ENCODE measurements around the gene IQCK.
"Not testable (repeated sequence)": the region's sequence is repeated elsewhere in the genome, so short reads cannot be mapped to it uniquely, and the experiment has no call there.

IQCK gene

GRCh38 chr16:19717741-19718623 is at the start of gene IQCK, which contains the start of gene KNOP1:
Gene IQCK, plus strand, starts transcription at chr16:19718271. Its CDS starts 36 bp downstream, at chr16:19718307.
Gene KNOP1, minus strand, starts transcription at chr16:19718227. Its CDS starts 3,192 bp downstream, at chr16:19715035.
- peak; percentile 88 for DNase-seq (ENCODE audit: low read depth)

- no peak for DNase-seq (ENCODE audit: low read depth)
These were observed 45.7 kb upstream of the IQCK start for GRCh38 chr16:19672378-19672777.

GRCh38 chr16:19674485-19674884 is 43.6 kb upstream of the IQCK start:
- no peak for DNase-seq (ENCODE audit: low read depth)

- DNase-seq (ENCODE audit: low read depth): no peak
These were observed 40.7 kb upstream of the IQCK start for GRCh38 chr16:19677402-19677801.

GRCh38 chr16:19678804-19679203 is 39.3 kb upstream of the IQCK start:
- DNase-seq (ENCODE audit: low read depth): no peak

GRCh38 chr16:19679281-19679680 is 38.8 kb upstream of the IQCK start:
- not testable (repeated sequence) for DNase-seq (ENCODE audit: low read depth)

GRCh38 chr16:19680881-19681340 is 37.2 kb upstream of the IQCK start:
- DNase-seq (ENCODE audit: low read depth): no peak

- DNase-seq (ENCODE audit: low read depth): no peak
These were observed 36.4 kb upstream of the IQCK start for GRCh38 chr16:19681637-19682036.

- no peak for DNase-seq (ENCODE audit: low read depth)
These were observed 34.4 kb upstream of the IQCK start for GRCh38 chr16:19683453-19684236.

GRCh38 chr16:19685176-19685575 is 32.9 kb upstream of the IQCK start:
- no peak for DNase-seq (ENCODE audit: low read depth)

GRCh38 chr16:19687279-19687678 is 30.8 kb upstream of the IQCK start:
- DNase-seq (ENCODE audit: low read depth): no peak

- no peak for DNase-seq (ENCODE audit: low read depth)
These were observed 29.6 kb upstream of the IQCK start for GRCh38 chr16:19688396-19689024.

GRCh38 chr16:19689342-19689741 is 28.7 kb upstream of the IQCK start:
- no peak for DNase-seq (ENCODE audit: low read depth)

GRCh38 chr16:19690196-19690595 is 27.9 kb upstream of the IQCK start:
- DNase-seq (ENCODE audit: low read depth): no peak

- no peak for DNase-seq (ENCODE audit: low read depth)
These were observed 26.8 kb upstream of the IQCK start for GRCh38 chr16:19691161-19691711.

GRCh38 chr16:19694989-19695388 is 23.1 kb upstream of the IQCK start:
- no peak for DNase-seq (ENCODE audit: low read depth)

- DNase-seq (ENCODE audit: low read depth): no peak
These were observed 21.7 kb upstream of the IQCK start for GRCh38 chr16:19696328-19696727.

GRCh38 chr16:19696961-19697360 is 21.1 kb upstream of the IQCK start:
- no peak for DNase-seq (ENCODE audit: low read depth)

GRCh38 chr16:19697756-19698318 is 20.2 kb upstream of the IQCK start:
- DNase-seq (ENCODE audit: low read depth): no peak

GRCh38 chr16:19698480-19699465 is 19.3 kb upstream of the IQCK start:
- DNase-seq (ENCODE audit: low read depth): no peak

- DNase-seq (ENCODE audit: low read depth): no peak
These were observed 18.6 kb upstream of the IQCK start for GRCh38 chr16:19699472-19699871.

Data from activated T-cell treated with anti-CD3 and anti-CD28 coated beads for 48 hours (primary cell).